Endothelial cell of umbilical vein (primary cell): ENCODE results near the gene CYB561A3. TPM values are rescaled to one million over a fixed set of nuclear protein-coding genes. Genes with fewer than 3 reads are reported as not detected.

Source experiments
- BruUV-seq: library from RNA; stranded (reverse); fragments of 400-500 nt; replicated peaks from 2 replicates; lab custom pipeline; 2021; lab: Mats Ljungman, UMichigan
- CTCF ChIA-PET: fragments of 300-600, 350-600 bp; sonication (Branson Sonifier 250); formaldehyde crosslinking; loops from one replicate; lab custom pipeline; 2021; ENCODE audit warnings: antibody characterized with exemption, inconsistent platforms; lab: Charles Lee
- POLR2A ChIA-PET: fragments of 300-600, 350-600 bp; sonication (Branson Sonifier 250); formaldehyde crosslinking; loops from one replicate; lab custom pipeline; 2021; ENCODE audit warnings: antibody characterized with exemption, inconsistent platforms; lab: Charles Lee
- DNase-seq: peaks from one replicate; pipeline ENCODE4 v3.0.0-alpha.2; 2011; ENCODE audit warnings: low read depth, low spot score
- FAIRE-seq: peaks from 2 replicates; lab custom pipeline; 2011; peaks lifted over from hg19 to GRCh38; lab: Jason Lieb, UNC
- H2AFZ ChIP-seq: 2 replicates; pipeline ENCODE4 v1.6.0; 2012; ENCODE audit warnings: low read depth, low read length, control low read depth, inconsistent platforms
- H3K27ac ChIP-seq: 2 replicates; pipeline ENCODE4 v1.5.1; 2011; ENCODE audit warnings: low read depth, mild to moderate bottlenecking, control low read depth, low read length, moderate library complexity; ENCODE audit not compliant: insufficient read depth
- H3K27me3 ChIP-seq, 2 experiments: 2 replicates each; pipeline versions ENCODE4 v1.6.0 to v1.6.1; 2011; ENCODE audit warnings: low read length in 2 of 2, mixed read lengths in 1 of 2; ENCODE audit not compliant: control insufficient read depth in 2 of 2, insufficient read depth in 2 of 2
- H3K36me3 ChIP-seq, 2 experiments: 2 replicates in 1 of 2; 3 replicates in 1 of 2; pipeline ENCODE4 v1.5.1; 2011; ENCODE audit warnings: low read length in 2 of 2, mild to moderate bottlenecking in 1 of 2, moderate library complexity in 1 of 2; ENCODE audit not compliant: control insufficient read depth in 2 of 2, insufficient read depth in 2 of 2; ENCODE audit errors: extremely low read depth in 1 of 2
- H3K4me1 ChIP-seq: 3 replicates; pipeline ENCODE4 v1.5.1; 2011; ENCODE audit warnings: mild to moderate bottlenecking, low read length; ENCODE audit not compliant: control insufficient read depth, insufficient read depth; ENCODE audit errors: extremely low read depth
- H3K4me2 ChIP-seq: 2 replicates; pipeline ENCODE4 v1.6.1; 2011; ENCODE audit warnings: low read length, control low read depth, mixed read lengths; ENCODE audit not compliant: insufficient read depth
- H3K4me3 ChIP-seq, 3 experiments: fragments of 200-600 bp in 1 of 3; sonication (generic), shearing (Covaris generic) in 1 of 3; replicated peaks in 1 of 3; 2 replicates each; pipeline ENCODE4 v1.5.1; 2011 to 2016; ENCODE audit warnings: control low read depth in 3 of 3, low read length in 3 of 3, mild to moderate bottlenecking in 2 of 3, inconsistent platforms in 1 of 3, low read depth in 1 of 3, moderate library complexity in 1 of 3; ENCODE audit not compliant: insufficient read depth in 1 of 3
- H3K79me2 ChIP-seq: 2 replicates; pipeline ENCODE4 v1.6.0; 2012; ENCODE audit warnings: low read length, inconsistent platforms; ENCODE audit not compliant: control insufficient read depth, insufficient read depth
- H3K9ac ChIP-seq: replicated peaks from 2 replicates; pipeline ENCODE3; 2011; ENCODE audit warnings: low read length, control low read depth; ENCODE audit not compliant: insufficient read depth; ENCODE audit errors: extremely low read depth
- H3K9me1 ChIP-seq: replicated peaks from 3 replicates; pipeline ENCODE4 v1.6.0; 2011; ENCODE audit warnings: mild to moderate bottlenecking, low read length; ENCODE audit not compliant: control insufficient read depth, insufficient read depth; ENCODE audit errors: extremely low read depth
- H3K9me3 ChIP-seq: replicated peaks from 2 replicates; pipeline ENCODE4 v1.5.1; 2012; ENCODE audit warnings: low read length, inconsistent platforms; ENCODE audit not compliant: control insufficient read depth, insufficient read depth
- H4K20me1 ChIP-seq: replicated peaks from 2 replicates; pipeline ENCODE3; 2011; ENCODE audit warnings: mild to moderate bottlenecking, low read length; ENCODE audit not compliant: control insufficient read depth, insufficient read depth; ENCODE audit errors: extremely low read depth
- EZH2 ChIP-seq: IDR thresholded peaks from 2 replicates; pipeline ENCODE4 v1.6.1; 2012; ENCODE audit warnings: borderline replicate concordance, low read depth, mild to moderate bottlenecking, moderate library complexity, low read length, inconsistent platforms; ENCODE audit not compliant: severe bottlenecking
- FOS ChIP-seq: IDR thresholded peaks from 2 replicates; pipeline ENCODE4 v1.6.1; 2011; ENCODE audit warnings: mild to moderate bottlenecking, low read length, moderate library complexity, borderline replicate concordance; ENCODE audit not compliant: insufficient read depth
- GATA2 ChIP-seq: IDR thresholded peaks from 2 replicates; pipeline ENCODE4 v1.7.0; 2011; ENCODE audit warnings: low read depth, mild to moderate bottlenecking, moderate library complexity, mixed read lengths, low read length; ENCODE audit not compliant: insufficient read length, insufficient read depth
- JUN ChIP-seq: IDR thresholded peaks from 2 replicates; pipeline ENCODE4 v1.6.1; 2011; ENCODE audit warnings: borderline replicate concordance, low read depth; ENCODE audit not compliant: insufficient read length, insufficient read depth
- MYC ChIP-seq: IDR thresholded peaks from one replicate; pipeline ENCODE4 v1.6.1; 2011; ENCODE audit warnings: mild to moderate bottlenecking, low read depth, low read length
- POLR2A ChIP-seq: IDR thresholded peaks from 2 replicates; pipeline ENCODE4 v1.6.1; 2012; ENCODE audit warnings: low read depth, mild to moderate bottlenecking, control low read depth, low read length
- dilution Hi-C: fragments of 300-500 bp; cut with MboI; formaldehyde crosslinking; loops from one replicate; pipeline ENCODE4 v1.15.0; 2019; ENCODE audit warnings: low sequenced_read_pairs; ENCODE audit not compliant: extremely low pct_ligation_motif_present
- intact Hi-C: fragments of 100-400 bp; cut with micrococcal nuclease; formaldehyde crosslinking; loops from one replicate; pipeline ENCODE4 v1.10.0; 2022
- polyA plus RNA-seq, 4 experiments: library from polyadenylated mRNA; depleted of rRNA in 3 of 4; stranded (reverse) in 3 of 4; unstranded in 1 of 4; fragments of >200 nt; gene quantifications; 2 replicates each; pipeline versions ENCODE4 v1.2.1 to v1.2.3, GENCODE V29; 2011 to 2012; ENCODE audit warnings: missing spikeins in 1 of 4
- total RNA-seq: library from RNA; stranded (reverse); gene quantifications from 2 replicates; pipeline ENCODE4 v1.2.3, GENCODE V29; 2021

Gene CYB561A3
- total and polyA plus RNA-seq, 2 donors (not counting 3 experiments of a cell fraction or from before 2014, with no cell fraction given) = 41.6 to 103 TPM

DNA sequence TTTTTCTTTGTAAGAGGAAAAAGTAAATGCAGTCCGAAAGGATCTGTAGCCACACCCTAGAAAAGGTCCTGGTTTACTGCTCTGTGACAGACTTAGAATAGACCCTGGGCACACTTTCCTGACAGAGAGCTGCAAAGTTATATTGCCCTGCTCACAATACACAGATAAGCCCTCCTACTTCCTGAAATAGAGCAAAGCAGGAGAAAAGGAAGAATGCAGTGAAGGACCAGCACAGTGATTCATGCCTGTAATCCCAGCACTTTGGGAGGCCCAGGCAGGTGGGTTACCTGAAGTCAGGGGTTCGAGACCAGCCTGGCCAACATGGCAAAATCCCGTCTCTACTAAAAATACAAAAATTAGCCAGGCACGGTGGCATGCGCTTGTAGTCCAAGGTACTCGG is 2.2 kb downstream of the CYB561A3 start:
- no peak overlapping the region for H3K4me3 ChIP-seq
- H3K9ac ChIP-seq = no peak overlapping the region
- dilution Hi-C loops = no loop called here
- BruUV-seq = no TSS peak
- H2AFZ ChIP-seq = no peak overlapping the region
- no peaks in the 10 kb centered on the region for H3K9me1 ChIP-seq
- peak; percentile 45 for DNase-seq
- H4K20me1 ChIP-seq = no peaks in the 10 kb centered on the region
- no peak overlapping the region for H3K4me2 ChIP-seq
- H3K79me2 ChIP-seq = peaks cover 26% of the 10 kb centered on the region
- intact Hi-C loops = no loop called here
- ChIA-PET CTCF (interaction anchor here (1.5 to 10.8 kb wide), 4 partner anchors 11 to 25 kb away, joined by 3 to 89 read pairs (median 28); no protein-coding TSS in a partner anchor), POLR2A (no interaction called here)
- H3K9me3 ChIP-seq = no peaks in the 10 kb centered on the region
- TF ChIP-seq POLR2A (no peak), MYC (no peak), FOS (no peak)
- H3K4me1 ChIP-seq = peaks cover 15% of the 10 kb centered on the region
- peak; percentile 60 for FAIRE-seq
- no peaks in the 10 kb centered on the region for H3K27me3 ChIP-seq
- H3K27ac ChIP-seq = no peak overlapping the region
- peaks cover 0 to 5% of the 10 kb centered on the region in 2 experiments for H3K36me3 ChIP-seq

- Histone ChIP-seq H3K9ac (no peak overlapping the region), H4K20me1 (no peaks in the 10 kb centered on the region), H3K4me3 (no peak overlapping the region), H3K4me2 (no peak overlapping the region), H3K27me3 (no peaks in the 10 kb centered on the region), H3K4me1 (peaks cover 15% of the 10 kb centered on the region), H3K9me1 (no peaks in the 10 kb centered on the region), H3K27ac (no peak overlapping the region), H3K79me2 (peaks cover 17% of the 10 kb centered on the region), H3K9me3 (no peaks in the 10 kb centered on the region), H3K36me3 (peaks cover 0 to 5% of the 10 kb centered on the region in 2 experiments), H2AFZ (no peak overlapping the region)
- TF ChIP-seq POLR2A (no peak), JUN (no peak), EZH2 (no peak), GATA2 (no peak), MYC (no peak)
- FAIRE-seq (no peak), DNase-seq (no peak)
- intact Hi-C loops = no loop called here
- ChIA-PET CTCF (interaction anchor here (1.2 to 2.6 kb wide), 4 partner anchors 8 to 27 kb away, joined by 3 to 12 read pairs (median 4); no protein-coding TSS in a partner anchor), POLR2A (no interaction called here)
- no TSS peak for BruUV-seq
- dilution Hi-C loops = no loop called here
These were observed 3.1 kb downstream of the CYB561A3 start for GRCh38 chr11:61358566-61358965.
